Activated B cell treated with CpG ODN at 0.5 μM for 24 hours (primary cell): ENCODE measurements around the gene P2RX1. TPM values are rescaled to one million over a fixed set of nuclear protein-coding genes. Genes with fewer than 3 reads are reported as not detected.

Source experiments
- ATAC-seq: fragments of 200-7000 bp; cut with Tn5 transposase; one replicate; pipeline ENCODE4 v1.10.0; 2021; ENCODE audit warnings: low read depth, mild to moderate bottlenecking, moderate library complexity
- CTCF ChIA-PET: fragments of 350-600 bp; sonication (Branson Sonifier 250); formaldehyde crosslinking; loops from one replicate; lab custom pipeline; 2021; ENCODE audit warnings: antibody characterized with exemption; lab: Charles Lee
- POLR2A ChIA-PET: fragments of 350-600 bp; sonication (Branson Sonifier 250); formaldehyde crosslinking; loops from one replicate; lab custom pipeline; 2021; ENCODE audit warnings: antibody characterized with exemption; lab: Charles Lee
- DNase-seq: peaks from one replicate; pipeline ENCODE4 v3.0.0; 2022
- H3K27ac Mint-ChIP-seq: one replicate; pipeline ENCODE4 v1.8.0; 2020; ENCODE audit warnings: mixed read lengths
- H3K27me3 Mint-ChIP-seq: one replicate; pipeline ENCODE4 v1.8.0; 2021; ENCODE audit warnings: mixed read lengths
- H3K36me3 Mint-ChIP-seq: one replicate; pipeline ENCODE4 v1.8.0; 2021; ENCODE audit warnings: low read depth, mixed read lengths
- H3K4me1 Mint-ChIP-seq: one replicate; pipeline ENCODE4 v1.8.0; 2021; ENCODE audit warnings: mixed read lengths
- H3K4me3 Mint-ChIP-seq: one replicate; pipeline ENCODE4 v1.8.0; 2020; ENCODE audit warnings: mild to moderate bottlenecking, mixed read lengths
- H3K9me3 Mint-ChIP-seq: one replicate; pipeline ENCODE4 v1.8.0; 2020; ENCODE audit warnings: mixed read lengths
- CTCF ChIP-seq: fragments of 200-600 bp; IDR thresholded peaks from one replicate; pipeline ENCODE4 v1.8.0; 2022; ENCODE audit warnings: antibody characterized with exemption, mild to moderate bottlenecking
- intact Hi-C: fragments of 100-400 bp; cut with micrococcal nuclease; formaldehyde crosslinking; loops from one replicate; pipeline ENCODE4 v1.15.1; 2024
- total RNA-seq: library from RNA; stranded (reverse); gene quantifications from 2 replicates; pipeline ENCODE4 v1.2.3, GENCODE V29; 2022

P2RX1 gene
- total RNA-seq, 1 donor from 2014 or later, result 26.0 TPM

GRCh38 chr17:3882276-3882675 lies 34.0 kb downstream of the P2RX1 start:
- POLR2A ChIA-PET, result no interaction called here
- Mint-ChIP-seq H3K4me3 (no peak overlapping the region), H3K9me3 (no peaks in the 10 kb centered on the region), H3K4me1 (peaks cover 13% of the 10 kb centered on the region), H3K27me3 (no peaks in the 10 kb centered on the region), H3K36me3 (peaks cover 2% of the 10 kb centered on the region), H3K27ac (no peak overlapping the region)
- CTCF ChIA-PET, result no interaction called here
- intact Hi-C loops, result no loop called here
- no peak for ATAC-seq
- no peak for DNase-seq
- no peak for TF ChIP-seq CTCF

- CTCF ChIA-PET, result no interaction called here
- no peak overlapping the region for H3K4me3 Mint-ChIP-seq
- DNase-seq, result no peak
- H3K4me1 Mint-ChIP-seq, result peaks cover under 1% of the 10 kb centered on the region
- H3K27me3 Mint-ChIP-seq, result no peaks in the 10 kb centered on the region
- no peak for TF ChIP-seq CTCF
- intact Hi-C loops, result no loop called here
- peaks cover 7% of the 10 kb centered on the region for H3K36me3 Mint-ChIP-seq
- H3K27ac Mint-ChIP-seq, result no peak overlapping the region
- ATAC-seq, result no peak
- H3K9me3 Mint-ChIP-seq, result no peaks in the 10 kb centered on the region
- POLR2A ChIA-PET, result no interaction called here
Observed at GRCh38 chr17:3880983-3881382, 35.3 kb downstream of the P2RX1 start.

DNA sequence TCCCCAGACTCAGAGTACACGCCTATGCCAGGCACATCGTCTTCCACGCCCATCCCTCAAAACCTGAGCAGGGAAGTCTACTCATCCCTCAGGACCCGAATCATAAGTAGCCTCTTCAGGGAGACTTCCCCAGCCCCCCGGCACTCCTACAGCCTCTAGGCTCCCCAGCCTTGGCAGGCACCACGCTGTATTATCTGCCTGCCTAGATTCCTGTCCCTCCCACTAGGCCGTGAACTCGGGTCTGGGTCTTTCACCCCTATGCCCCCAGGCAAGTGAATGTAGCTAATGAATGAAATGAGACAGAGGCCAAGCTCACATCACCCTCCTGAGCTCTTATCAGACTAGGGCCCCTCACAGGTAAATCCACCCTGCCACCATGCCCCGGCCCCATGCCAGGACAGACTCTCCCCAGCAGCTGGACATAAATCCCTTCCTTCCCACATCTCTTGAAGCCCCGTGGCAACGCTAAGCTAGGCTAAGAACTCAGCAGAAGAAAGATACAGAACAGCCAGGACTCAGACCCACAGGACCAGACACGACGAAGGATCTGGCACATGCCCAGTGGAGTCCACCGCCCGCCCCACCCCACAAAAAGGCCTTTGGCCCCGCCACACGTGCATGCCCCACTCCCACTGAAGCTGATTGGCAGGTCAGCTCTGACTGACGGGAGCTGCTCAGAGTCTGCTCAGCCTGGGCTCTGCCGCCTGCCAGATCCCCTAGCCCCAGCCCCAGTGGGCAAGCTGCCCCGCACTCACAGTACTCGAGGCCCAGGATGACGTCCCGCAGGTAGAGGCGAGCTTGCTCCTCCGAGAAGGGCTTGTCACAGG lies 36.5 kb downstream of the P2RX1 start:
- ChIA-PET POLR2A (interaction anchor here (1.1 to 1.4 kb wide), 3 partner anchors 10 to 34 kb away, joined by 3 to 4 read pairs (median 4); partner anchors contain the start of gene NCBP3), CTCF (no interaction called here)
- TF ChIP-seq CTCF, result no peak
- Mint-ChIP-seq H3K4me1 (no peaks in the 10 kb centered on the region), H3K27ac (no peak overlapping the region), H3K9me3 (no peaks in the 10 kb centered on the region), H3K4me3 (no peak overlapping the region), H3K36me3 (peaks cover 13% of the 10 kb centered on the region), H3K27me3 (no peaks in the 10 kb centered on the region)
- intact Hi-C loops, result no loop called here
- ATAC-seq (no peak), DNase-seq (no peak)

DNA sequence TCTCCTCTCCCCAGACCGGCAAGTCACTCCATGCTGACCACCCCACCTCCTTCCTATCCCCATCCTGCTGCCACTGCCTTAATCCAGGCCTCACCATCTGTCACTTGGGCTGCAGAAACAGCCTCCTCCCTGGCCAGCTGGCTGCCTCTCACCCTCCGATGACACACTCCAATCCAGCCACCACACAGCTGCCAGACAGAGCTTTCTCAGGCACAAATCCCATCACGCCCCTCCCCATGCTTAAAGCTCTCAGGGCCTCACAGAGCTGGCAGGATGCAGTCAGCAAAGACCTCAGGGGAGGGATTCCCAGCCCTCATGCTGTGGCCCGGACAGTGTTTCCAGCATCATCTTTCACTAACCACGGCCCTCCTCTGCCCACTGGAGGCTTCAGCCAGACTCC lies 37.1 kb downstream of the P2RX1 start:
- no peaks in the 10 kb centered on the region for H3K4me1 Mint-ChIP-seq
- H3K27me3 Mint-ChIP-seq, result no peaks in the 10 kb centered on the region
- intact Hi-C loops, result no loop called here
- H3K36me3 Mint-ChIP-seq, result peaks cover 13% of the 10 kb centered on the region
- H3K4me3 Mint-ChIP-seq, result no peak overlapping the region
- ATAC-seq (no peak), DNase-seq (no peak)
- ChIA-PET CTCF (no interaction called here), POLR2A (interaction anchor here (1.1 to 1.4 kb wide), 3 partner anchors 11 to 34 kb away, joined by 3 to 4 read pairs (median 4); partner anchors contain the start of gene NCBP3)
- no peak for TF ChIP-seq CTCF
- no peak overlapping the region for H3K27ac Mint-ChIP-seq
- H3K9me3 Mint-ChIP-seq, result no peaks in the 10 kb centered on the region

DNA sequence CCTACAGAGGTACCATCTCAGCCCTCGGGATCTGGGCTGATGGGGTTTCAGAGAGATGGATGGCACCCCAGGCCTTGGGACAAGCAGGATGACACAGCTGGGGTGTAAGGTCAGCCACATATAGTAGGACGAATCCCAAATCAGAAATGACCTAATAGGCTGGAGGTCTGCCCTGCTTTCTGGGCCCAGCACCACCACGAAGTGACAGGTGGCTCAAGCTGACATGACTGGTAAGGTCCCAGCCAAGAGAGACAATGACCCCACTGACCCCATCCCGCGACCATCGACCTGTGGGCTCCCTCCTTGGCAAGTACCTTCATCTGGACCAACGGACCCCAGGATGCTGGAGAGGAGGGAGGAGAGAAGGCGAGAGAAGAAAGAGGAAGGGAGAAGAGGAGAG lies 39.0 kb downstream of the P2RX1 start:
- ChIA-PET CTCF (interaction anchor here (1.4 kb wide), 1 partner anchor 127 kb away, joined by 3 read pairs; no protein-coding TSS in a partner anchor), POLR2A (no interaction called here)
- Mint-ChIP-seq H3K36me3 (peaks cover 20% of the 10 kb centered on the region), H3K9me3 (no peaks in the 10 kb centered on the region), H3K4me3 (no peak overlapping the region), H3K4me1 (no peaks in the 10 kb centered on the region), H3K27me3 (no peaks in the 10 kb centered on the region), H3K27ac (no peak overlapping the region)
- TF ChIP-seq CTCF, result no peak
- DNase-seq (no peak), ATAC-seq (no peak)
- intact Hi-C loops, result no loop called here
